IPS-20b (cell line): Measurements from ENCODE around the gene P4HB.

ENCODE experiments used
- H3K27ac ChIP-seq: one replicate; pipeline ENCODE4 v1.5.1; 2013; ENCODE audit warnings: low read length
- H3K27me3 ChIP-seq: 2 replicates; pipeline ENCODE4 v1.6.1; 2013; ENCODE audit warnings: mild to moderate bottlenecking, low read length, inconsistent platforms; ENCODE audit not compliant: insufficient read depth
- H3K36me3 ChIP-seq: 2 replicates; pipeline ENCODE4 v1.6.1; 2013; ENCODE audit warnings: low read depth, mild to moderate bottlenecking, inconsistent platforms, low read length, moderate library complexity; ENCODE audit not compliant: insufficient read depth
- H3K4me1 ChIP-seq: 2 replicates; pipeline ENCODE4 v1.6.1; 2013; ENCODE audit warnings: mild to moderate bottlenecking, control low read depth, inconsistent platforms, low read length, moderate library complexity; ENCODE audit not compliant: insufficient read depth
- H3K4me3 ChIP-seq: 2 replicates; pipeline ENCODE4 v1.5.1; 2013; ENCODE audit warnings: mild to moderate bottlenecking, low read length, inconsistent platforms
- H3K9ac ChIP-seq: 2 replicates; pipeline ENCODE4 v1.6.1; 2013; ENCODE audit warnings: low read depth, mild to moderate bottlenecking, inconsistent platforms, low read length, moderate library complexity
- H3K9me3 ChIP-seq: 2 replicates; pipeline ENCODE4 v1.6.1; 2013; ENCODE audit warnings: mild to moderate bottlenecking, low read depth, low read length, inconsistent platforms; ENCODE audit not compliant: insufficient read depth

P4HB gene

DNA sequence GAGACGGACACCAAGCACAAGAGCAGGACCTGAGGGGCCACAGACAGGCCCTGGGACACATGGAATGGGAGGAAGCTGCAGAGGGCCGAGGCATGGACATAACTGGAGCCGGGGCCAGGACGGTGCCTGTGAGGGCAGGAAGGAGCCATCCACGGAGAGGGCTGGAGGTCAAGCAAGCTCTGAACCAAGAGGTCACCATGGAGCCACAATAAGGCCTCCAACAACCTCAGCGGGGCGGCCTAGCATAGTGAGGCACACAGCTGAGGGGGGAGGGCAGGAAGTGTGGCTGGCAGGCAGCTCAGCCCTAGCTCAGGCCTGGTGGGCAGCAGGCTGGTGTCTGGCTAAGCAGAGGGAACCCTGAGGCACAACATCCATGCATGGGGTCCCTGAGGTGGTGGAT lies 31.7 kb downstream of the P4HB start:
- 0 out of 2 replicates have a peak, but pooled peaks cover 4% of the 10 kb centered on the region for H3K4me1 ChIP-seq
- H3K9ac ChIP-seq: no peak overlapping the region

DNA sequence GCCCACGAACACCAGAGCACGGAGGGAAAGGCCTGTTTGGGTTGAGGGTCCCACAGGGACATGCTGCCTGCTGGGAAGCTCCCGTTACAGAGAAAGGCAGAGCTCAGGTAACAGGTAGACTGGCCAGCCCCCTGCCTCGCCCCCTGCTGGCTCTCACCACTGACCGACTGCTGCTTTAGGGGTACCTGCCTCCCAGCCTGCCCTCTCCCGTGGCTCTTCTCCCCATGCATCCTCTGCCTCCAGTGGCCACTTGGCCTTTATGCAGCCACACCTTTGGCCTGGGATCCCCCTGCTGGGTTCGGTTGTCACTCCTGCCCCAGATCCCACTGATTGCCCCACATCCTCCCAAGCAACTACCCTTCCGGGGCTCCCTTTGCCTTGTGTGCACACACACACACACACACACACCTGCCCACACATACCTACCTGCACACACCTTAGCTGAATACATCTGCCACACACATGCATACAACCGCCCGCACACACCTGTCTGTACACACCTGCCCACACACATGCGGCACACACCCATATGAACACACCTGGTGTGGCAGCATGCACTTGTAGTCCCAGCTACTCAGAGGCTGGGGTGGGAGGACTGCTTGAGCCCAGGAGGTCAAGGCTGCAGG lies 34.4 kb downstream of the P4HB start:
- Histone ChIP-seq H3K4me1 (0 out of 2 replicates have a peak, but pooled peaks cover 4% of the 10 kb centered on the region), H3K27ac (no peak overlapping the region), H3K9ac (no peak overlapping the region), H3K27me3 (no peaks in the 10 kb centered on the region), H3K36me3 (no peaks in the 10 kb centered on the region), H3K9me3 (no peaks in the 10 kb centered on the region), H3K4me3 (no peak overlapping the region)

More for the DNA sequence above, 31.7 kb downstream of the P4HB start:
- no peak overlapping the region for H3K27ac ChIP-seq
- H3K9me3 ChIP-seq: no peaks in the 10 kb centered on the region
- H3K4me3 ChIP-seq: no peak overlapping the region
- H3K27me3 ChIP-seq: no peaks in the 10 kb centered on the region
- no peaks in the 10 kb centered on the region for H3K36me3 ChIP-seq

DNA sequence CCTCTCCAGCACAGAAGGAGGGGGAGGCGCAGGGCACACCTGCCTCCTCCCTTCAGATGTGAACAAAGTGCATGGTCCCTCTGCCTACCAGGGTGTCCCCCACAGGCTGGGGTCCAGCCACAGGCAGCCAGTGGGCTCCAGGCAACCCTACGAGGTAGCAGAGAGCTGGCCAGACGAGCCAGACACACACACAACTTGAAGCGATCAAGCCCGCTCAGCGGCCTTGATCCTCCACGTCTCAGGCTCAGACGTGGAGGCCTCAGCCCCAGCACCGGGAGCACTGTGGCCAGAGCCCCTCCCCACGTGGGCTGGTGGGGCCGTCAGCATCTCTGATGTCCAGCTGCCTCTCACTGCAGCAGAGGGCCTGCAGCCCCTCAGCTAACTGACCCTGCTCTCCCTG lies 35.7 kb downstream of the P4HB start:
- Histone ChIP-seq H3K36me3 (no peaks in the 10 kb centered on the region), H3K4me3 (no peak overlapping the region), H3K27ac (no peak overlapping the region), H3K9me3 (no peaks in the 10 kb centered on the region), H3K27me3 (no peaks in the 10 kb centered on the region), H3K4me1 (0 out of 2 replicates have a peak, but pooled peaks cover 4% of the 10 kb centered on the region), H3K9ac (no peak overlapping the region)

- Histone ChIP-seq H3K9ac (no peak overlapping the region), H3K36me3 (no peaks in the 10 kb centered on the region), H3K27ac (no peak overlapping the region), H3K4me3 (no peak overlapping the region), H3K9me3 (no peaks in the 10 kb centered on the region), H3K27me3 (no peaks in the 10 kb centered on the region), H3K4me1 (0 out of 2 replicates have a peak, but pooled peaks cover 4% of the 10 kb centered on the region)
Measured at GRCh38 chr17:81823820-81824550, 36.4 kb downstream of the P4HB start.

DNA sequence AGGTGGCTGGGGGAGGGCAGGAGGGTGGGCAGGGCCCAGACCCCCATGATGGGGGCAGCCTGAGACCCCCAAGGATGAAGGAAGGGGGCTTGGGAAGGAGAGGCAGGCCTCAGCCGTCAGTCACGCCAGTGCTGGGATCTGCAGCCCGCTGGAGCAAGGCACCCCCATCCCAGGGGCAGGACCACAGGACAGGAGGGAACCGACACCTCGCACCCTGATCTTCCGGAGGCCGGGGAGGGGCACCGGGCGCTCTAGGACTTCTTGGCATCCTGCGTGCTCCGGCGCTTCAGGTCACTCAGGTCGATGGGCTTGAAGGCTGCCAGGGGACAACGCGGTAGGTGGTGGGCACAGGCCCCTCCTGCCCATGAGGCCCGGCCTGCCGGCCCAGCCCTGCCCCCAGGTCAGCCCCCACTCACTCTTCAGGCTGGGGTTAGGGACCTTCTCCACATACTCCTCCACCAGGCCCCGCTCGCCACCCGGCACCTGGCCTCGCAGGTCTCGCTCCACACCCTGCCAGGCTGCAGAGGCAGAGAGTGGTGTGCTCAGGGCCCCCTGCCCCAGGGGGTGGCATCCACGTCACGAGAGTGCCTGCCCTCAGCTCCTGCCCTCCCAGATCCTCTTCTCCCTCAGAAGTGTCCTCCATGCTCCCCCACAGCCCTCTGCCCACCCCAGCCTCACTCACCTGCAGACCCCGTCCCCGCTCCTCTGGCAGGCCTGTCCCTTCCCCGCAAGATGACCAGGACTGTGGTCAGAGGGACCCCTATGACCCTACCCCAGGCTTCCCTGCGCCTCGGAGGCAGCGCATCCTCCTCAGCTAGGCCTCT lies 37.1 kb downstream of the P4HB start:
- Histone ChIP-seq H3K4me1 (0 out of 2 replicates have a peak, but pooled peaks cover 4% of the 10 kb centered on the region), H3K9me3 (no peaks in the 10 kb centered on the region), H3K4me3 (no peak overlapping the region), H3K27ac (no peak overlapping the region), H3K36me3 (no peaks in the 10 kb centered on the region), H3K9ac (no peak overlapping the region), H3K27me3 (no peaks in the 10 kb centered on the region)

GRCh38 chr17:81822312-81822637 lies 38.1 kb downstream of the P4HB start:
- Histone ChIP-seq H3K4me3 (no peak overlapping the region), H3K9me3 (no peaks in the 10 kb centered on the region), H3K27ac (no peak overlapping the region), H3K36me3 (no peaks in the 10 kb centered on the region), H3K4me1 (0 out of 2 replicates have a peak, but pooled peaks cover 4% of the 10 kb centered on the region), H3K27me3 (no peaks in the 10 kb centered on the region), H3K9ac (no peak overlapping the region)

GRCh38 chr17:81821603-81822311 lies 38.6 kb downstream of the P4HB start:
- Histone ChIP-seq H3K4me3 (no peak overlapping the region), H3K36me3 (no peaks in the 10 kb centered on the region), H3K4me1 (0 out of 2 replicates have a peak, but pooled peaks cover 4% of the 10 kb centered on the region), H3K27ac (no peak overlapping the region), H3K9me3 (no peaks in the 10 kb centered on the region), H3K9ac (no peak overlapping the region), H3K27me3 (no peaks in the 10 kb centered on the region)

DNA sequence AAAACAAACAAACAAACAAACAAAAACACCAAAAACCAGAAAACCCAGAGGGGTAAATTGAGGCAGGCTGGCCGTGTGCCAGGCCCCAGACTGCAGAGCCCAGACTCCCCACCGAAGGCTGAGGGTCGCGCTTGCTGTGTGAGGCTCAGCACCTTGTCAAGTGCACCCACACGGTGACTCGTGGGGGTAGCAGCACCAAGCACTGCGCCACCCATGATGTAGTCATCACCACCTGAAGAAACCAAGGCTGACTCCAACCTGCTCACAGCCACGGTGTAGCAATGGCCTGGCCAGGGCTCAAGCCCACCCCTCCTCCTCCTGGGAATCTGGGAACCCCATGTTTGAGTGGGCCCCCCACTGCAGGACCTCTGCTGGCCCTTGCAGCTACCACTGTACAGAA lies 39.2 kb downstream of the P4HB start:
- H3K9me3 ChIP-seq: no peaks in the 10 kb centered on the region
- H3K9ac ChIP-seq: no peak overlapping the region
- H3K27me3 ChIP-seq: no peaks in the 10 kb centered on the region
- no peak overlapping the region for H3K27ac ChIP-seq
- H3K4me1 ChIP-seq: 0 out of 2 replicates have a peak, but pooled peaks cover 4% of the 10 kb centered on the region
- no peak overlapping the region for H3K4me3 ChIP-seq
- no peaks in the 10 kb centered on the region for H3K36me3 ChIP-seq

DNA sequence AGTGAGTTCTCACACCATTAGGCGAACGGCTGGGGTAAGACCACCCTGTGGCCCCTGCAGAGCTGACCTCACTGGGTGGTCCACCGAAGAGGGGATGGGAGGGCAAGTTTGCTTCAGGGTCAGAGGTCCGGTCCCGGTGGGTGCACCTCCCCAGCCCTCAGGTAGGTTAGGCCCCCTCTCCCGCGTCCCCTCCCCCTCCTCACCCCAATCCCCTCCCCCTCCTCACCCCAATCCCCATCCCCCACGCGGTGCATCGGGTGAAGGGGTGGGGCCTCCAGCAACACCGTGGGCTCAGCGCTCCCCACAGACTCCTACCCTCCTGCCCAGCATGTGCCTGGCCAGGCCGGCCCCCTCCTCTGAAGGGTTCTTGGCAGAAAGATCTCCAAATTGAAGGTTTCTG lies 40.6 kb downstream of the P4HB start:
- Histone ChIP-seq H3K9ac (no peak overlapping the region), H3K36me3 (no peaks in the 10 kb centered on the region), H3K4me1 (no peaks in the 10 kb centered on the region), H3K4me3 (no peak overlapping the region), H3K27ac (no peak overlapping the region), H3K9me3 (no peaks in the 10 kb centered on the region), H3K27me3 (no peaks in the 10 kb centered on the region)

DNA sequence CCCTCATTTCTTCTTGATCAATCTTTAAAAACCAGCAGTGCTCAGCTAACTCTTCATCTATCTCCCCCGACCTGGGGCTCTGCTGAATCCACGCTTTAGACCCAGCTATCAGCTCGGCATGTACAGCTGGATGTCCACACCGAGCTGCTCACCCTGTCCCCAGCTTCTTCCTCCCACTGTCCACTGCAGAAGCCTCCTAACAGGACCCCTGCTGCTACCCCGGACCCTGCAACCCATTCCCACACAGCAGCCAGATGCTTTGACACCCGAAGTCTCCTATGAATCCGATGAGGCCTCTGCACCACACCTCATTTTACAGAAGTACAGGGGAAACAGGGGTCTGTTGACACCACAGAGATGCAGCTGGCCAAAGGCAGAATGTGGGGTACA lies 42.6 kb downstream of the P4HB start:
- Histone ChIP-seq H3K36me3 (no peaks in the 10 kb centered on the region), H3K9me3 (no peaks in the 10 kb centered on the region), H3K27ac (no peak overlapping the region), H3K4me3 (no peak overlapping the region), H3K27me3 (no peaks in the 10 kb centered on the region), H3K4me1 (no peaks in the 10 kb centered on the region), H3K9ac (no peak overlapping the region)

DNA sequence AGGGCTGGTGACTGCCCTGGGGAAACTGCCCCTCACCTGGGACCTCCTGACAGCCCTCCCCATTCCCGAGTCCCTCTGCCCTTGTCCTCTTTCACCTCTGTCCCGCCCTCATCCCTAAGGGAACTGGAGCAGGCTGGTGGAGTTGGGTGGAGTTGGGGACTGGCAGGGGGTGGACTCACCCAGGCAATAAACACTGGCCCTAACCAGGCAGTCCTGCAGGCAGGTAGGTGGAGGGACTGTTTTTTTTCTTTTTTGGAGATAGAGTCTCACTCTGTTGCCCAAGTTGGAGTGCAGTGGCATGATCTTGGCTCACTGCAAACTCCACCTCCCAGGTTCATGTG lies 44.7 kb downstream of the P4HB start:
- H3K9me3 ChIP-seq: no peaks in the 10 kb centered on the region
- no peaks in the 10 kb centered on the region for H3K27me3 ChIP-seq
- H3K27ac ChIP-seq: no peak overlapping the region
- H3K36me3 ChIP-seq: no peaks in the 10 kb centered on the region
- H3K4me1 ChIP-seq: no peaks in the 10 kb centered on the region
- no peak overlapping the region for H3K4me3 ChIP-seq
- H3K9ac ChIP-seq: no peak overlapping the region
